ENCODE measurements around the gene ITGA3. TPM values are rescaled to one million over a fixed set of nuclear protein-coding genes. Genes with fewer than 3 reads are reported as not detected.

ITGA3 gene
- total and polyA plus RNA-seq, 12 donors, result 12.5 to 44.2 (median 23.1) TPM

- 51 to 53% methylated on average over 20 of the region's 20 CpGs for WGBS, 2 donors
- H3K9me3 ChIP-seq, result no peaks in the 10 kb centered on the region
- H3K36me3 ChIP-seq, result peaks cover 0 to 24% (median 5%) of the 10 kb centered on the region in 9 donors
- peaks cover 46 to 84% (median 72%) of the 10 kb centered on the region in 9 donors for H3K4me1 ChIP-seq
- TF ChIP-seq, protein P1, sequence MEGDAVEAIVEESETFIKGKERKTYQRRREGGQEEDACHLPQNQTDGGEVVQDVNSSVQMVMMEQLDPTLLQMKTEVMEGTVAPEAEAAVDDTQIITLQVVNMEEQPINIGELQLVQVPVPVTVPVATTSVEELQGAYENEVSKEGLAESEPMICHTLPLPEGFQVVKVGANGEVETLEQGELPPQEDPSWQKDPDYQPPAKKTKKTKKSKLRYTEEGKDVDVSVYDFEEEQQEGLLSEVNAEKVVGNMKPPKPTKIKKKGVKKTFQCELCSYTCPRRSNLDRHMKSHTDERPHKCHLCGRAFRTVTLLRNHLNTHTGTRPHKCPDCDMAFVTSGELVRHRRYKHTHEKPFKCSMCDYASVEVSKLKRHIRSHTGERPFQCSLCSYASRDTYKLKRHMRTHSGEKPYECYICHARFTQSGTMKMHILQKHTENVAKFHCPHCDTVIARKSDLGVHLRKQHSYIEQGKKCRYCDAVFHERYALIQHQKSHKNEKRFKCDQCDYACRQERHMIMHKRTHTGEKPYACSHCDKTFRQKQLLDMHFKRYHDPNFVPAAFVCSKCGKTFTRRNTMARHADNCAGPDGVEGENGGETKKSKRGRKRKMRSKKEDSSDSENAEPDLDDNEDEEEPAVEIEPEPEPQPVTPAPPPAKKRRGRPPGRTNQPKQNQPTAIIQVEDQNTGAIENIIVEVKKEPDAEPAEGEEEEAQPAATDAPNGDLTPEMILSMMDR (IDR thresholded peaks at IDR 0.05), result no peak
- no peak overlapping the region for H3K4me3 ChIP-seq
- intact Hi-C loops (cut with DNase I), result no loop called here
- DNase-seq (peak in 1 of 2 donors; percentile 51), ATAC-seq (peak in 7 of 8 donors; percentile 1 to 41 (median 10))
- peak overlapping the region; percentile 35 to 97 (median 90) for H3K27ac ChIP-seq
- H3K27me3 ChIP-seq, result no peaks in the 10 kb centered on the region
These were observed 8.5 kb downstream of the ITGA3 start for GRCh38 chr17:50064253-50065001.

DNA sequence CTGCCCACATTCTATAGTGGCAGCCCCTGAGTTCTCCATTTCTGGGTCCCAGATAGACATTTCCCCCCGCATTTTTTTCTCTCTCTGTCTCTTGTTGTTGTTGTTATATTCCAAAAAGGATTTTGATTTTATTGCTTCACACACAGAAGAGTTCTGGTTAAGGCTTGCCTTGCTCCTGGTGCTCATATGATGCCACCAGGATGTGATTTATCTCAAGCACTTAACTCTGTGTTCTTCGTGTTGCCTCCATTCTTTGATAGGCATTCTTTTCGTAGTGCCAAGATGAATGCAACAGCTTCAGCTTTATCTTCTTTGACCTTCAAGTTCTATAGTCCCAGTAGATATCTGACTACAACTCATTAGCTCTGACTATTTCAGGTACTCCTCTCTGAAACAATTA lies 9.1 kb downstream of the ITGA3 start:
- DNase-seq (no peak), ATAC-seq (no peak)
- H3K36me3 ChIP-seq, result peaks cover 0 to 30% (median 10%) of the 10 kb centered on the region in 9 donors
- peaks cover 40 to 78% (median 66%) of the 10 kb centered on the region in 9 donors for H3K4me1 ChIP-seq
- no peaks in the 10 kb centered on the region for H3K27me3 ChIP-seq
- WGBS, 2 donors, result 39 to 54% methylated on average over 3 of the region's 3 CpGs
- TF ChIP-seq, protein P1 (IDR thresholded peaks at IDR 0.05), result no peak
- no peak overlapping the region for H3K4me3 ChIP-seq
- intact Hi-C loops (cut with DNase I), result no loop called here
- peak overlapping the region; percentile 35 to 97 (median 90) for H3K27ac ChIP-seq
- H3K9me3 ChIP-seq, result no peaks in the 10 kb centered on the region

DNA sequence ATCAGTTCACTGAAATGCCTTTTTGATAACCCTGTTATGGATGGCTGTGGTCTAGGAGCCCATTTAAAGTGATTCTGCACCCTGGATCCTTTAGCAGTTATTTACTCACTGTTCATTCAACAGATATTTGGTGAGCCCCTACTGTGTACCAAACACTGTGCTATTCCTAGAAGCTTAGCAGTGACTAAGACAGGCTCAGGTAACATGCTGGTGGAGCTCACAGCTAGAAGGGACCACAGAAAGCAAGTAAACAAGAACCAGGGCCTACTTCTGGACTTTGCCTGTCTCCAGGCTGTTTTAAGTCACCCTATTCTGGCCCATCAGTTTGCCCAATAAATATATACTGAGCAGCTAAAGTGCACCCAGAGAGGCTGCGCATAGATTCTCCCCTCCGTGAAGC lies 11.1 kb downstream of the ITGA3 start:
- H3K36me3 ChIP-seq, result peaks cover 0 to 48% (median 20%) of the 10 kb centered on the region in 9 donors
- H3K4me3 ChIP-seq, result no peak overlapping the region
- peaks cover 0 to 4% (median 0%) of the 10 kb centered on the region in 11 donors for H3K9me3 ChIP-seq
- TF ChIP-seq, protein P1 (IDR thresholded peaks at IDR 0.05), result no peak
- WGBS, 2 donors, result 95 to 96% methylated on average over 2 of the region's 2 CpGs
- H3K27ac ChIP-seq, result peak overlapping the region in 7 of 10 donors; percentile 22 to 97 (median 91)
- no peaks in the 10 kb centered on the region for H3K27me3 ChIP-seq
- intact Hi-C loops (cut with DNase I), result no loop called here
- ATAC-seq (no peak), DNase-seq (no peak)
- peaks cover 26 to 58% (median 49%) of the 10 kb centered on the region in 9 donors for H3K4me1 ChIP-seq

DNA sequence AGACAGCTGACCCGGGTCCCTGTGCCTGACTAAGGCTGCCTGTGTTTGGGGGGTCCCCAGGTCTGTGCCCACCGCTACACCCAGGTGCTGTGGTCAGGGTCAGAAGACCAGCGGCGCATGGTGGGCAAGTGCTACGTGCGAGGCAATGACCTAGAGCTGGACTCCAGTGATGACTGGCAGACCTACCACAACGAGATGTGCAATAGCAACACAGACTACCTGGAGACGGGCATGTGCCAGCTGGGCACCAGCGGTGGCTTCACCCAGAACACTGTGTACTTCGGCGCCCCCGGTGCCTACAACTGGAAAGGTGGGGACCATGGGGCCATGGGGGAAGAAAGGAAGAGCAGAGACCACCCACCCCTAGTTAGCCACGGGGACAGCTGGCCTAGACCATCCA lies 12.1 kb downstream of the ITGA3 start:
- Histone ChIP-seq H3K4me1 (peaks cover 21 to 48% (median 39%) of the 10 kb centered on the region in 9 donors), H3K9me3 (peaks cover 0 to 4% (median 0%) of the 10 kb centered on the region in 11 donors), H3K36me3 (peaks cover 0 to 58% (median 23%) of the 10 kb centered on the region in 9 donors), H3K27ac (no peak overlapping the region), H3K27me3 (no peaks in the 10 kb centered on the region), H3K4me3 (no peak overlapping the region)
- intact Hi-C loops (cut with DNase I), result no loop called here
- DNase-seq (no peak), ATAC-seq (no peak)
- WGBS, 2 donors, result 93 to 95% methylated on average over 13 of the region's 13 CpGs
- TF ChIP-seq, protein P1 (IDR thresholded peaks at IDR 0.05), result no peak

Measured in heart right ventricle (tissue), 16 donors.